NCI-H345 treated with DMSO at 0.1 percent for 48 hours (cell line): ENCODE measurements around the gene SMIM44.
"Not testable (repeated sequence)": the region's sequence is repeated elsewhere in the genome, so short reads cannot be mapped to it uniquely, and the experiment has no call there.

Experiments used
- DNase-seq: peaks from one replicate; lab custom pipeline; 2025; ENCODE audit not compliant: unreplicated experiment; lab: John Stamatoyannopoulos, UW

The SMIM44 gene

DNA sequence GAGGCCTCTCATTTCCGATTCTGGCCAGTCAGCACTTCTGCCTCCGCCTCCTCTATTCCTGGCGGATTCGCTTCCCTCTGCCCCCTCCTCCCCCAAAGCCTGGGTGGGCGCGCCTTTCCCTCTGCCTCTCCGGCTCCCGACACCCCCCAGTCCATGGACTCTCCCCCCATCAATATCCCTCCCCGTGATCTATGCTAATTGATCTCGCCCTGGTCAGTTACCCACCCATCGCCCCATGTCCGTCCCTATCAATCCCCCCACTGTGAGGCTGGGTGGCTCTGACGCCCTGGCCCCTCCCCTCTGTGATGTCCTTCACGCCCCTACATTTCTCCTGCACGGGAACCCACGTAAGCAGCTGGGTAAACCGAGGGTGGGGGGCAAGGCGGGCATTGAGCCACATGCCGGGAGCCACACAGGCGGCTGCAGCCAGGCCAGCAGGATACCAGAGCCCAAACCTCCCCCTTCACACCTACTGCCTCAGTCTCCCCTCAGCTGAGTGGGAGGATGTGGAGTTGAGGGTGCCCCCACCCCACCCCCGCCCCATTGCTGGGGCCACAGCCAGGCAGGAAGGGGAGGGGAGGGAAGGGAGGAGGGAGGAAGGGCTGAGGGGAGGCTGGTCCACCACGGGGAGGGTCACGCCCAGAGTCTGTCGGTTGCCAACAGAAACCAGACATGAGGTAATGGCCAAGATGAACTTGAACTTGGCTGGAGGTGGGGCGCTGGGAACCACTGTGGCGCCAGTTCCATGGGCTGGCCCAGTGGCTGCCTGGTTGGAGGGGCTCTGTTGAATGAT lies 24.0 kb downstream of the SMIM44 start:
- no peak for DNase-seq

- DNase-seq, result no peak
These were observed 24.8 kb downstream of the SMIM44 start for GRCh38 chr19:3458229-3459088.

DNA sequence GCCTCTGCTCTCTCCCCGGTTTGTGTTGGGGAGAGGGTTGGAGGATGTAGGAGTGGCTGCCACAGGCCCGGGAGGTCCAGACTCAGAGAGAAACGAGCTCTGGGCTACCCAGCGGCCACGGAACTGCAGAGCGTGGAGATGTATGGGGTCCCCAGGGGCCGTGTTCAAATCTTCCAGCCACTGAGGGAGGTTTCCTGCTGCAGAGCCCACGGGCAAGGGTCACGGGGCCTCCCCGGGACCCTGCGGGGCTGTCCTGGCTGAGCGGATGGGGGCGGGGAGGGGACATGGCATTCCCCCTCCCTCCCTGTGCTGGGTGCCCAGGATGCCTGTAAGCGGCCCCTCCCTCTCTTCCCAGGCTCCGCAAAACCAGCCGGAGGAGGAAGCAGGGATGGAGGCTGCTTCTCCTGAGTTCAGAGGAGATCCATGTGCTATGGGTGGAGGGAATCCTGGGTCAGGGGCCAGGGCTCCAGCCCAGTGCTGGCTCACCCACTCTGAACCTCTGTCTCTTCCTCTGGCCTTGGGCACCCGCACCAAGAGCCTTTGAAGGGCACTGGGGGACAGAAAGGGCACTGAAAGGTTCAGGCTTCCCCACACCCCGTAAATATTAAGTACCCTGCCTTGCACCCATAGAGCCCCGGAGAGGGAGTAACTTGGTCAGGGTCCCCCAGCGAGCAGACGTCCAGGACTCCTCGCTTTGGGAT lies 25.6 kb downstream of the SMIM44 start:
- DNase-seq, result no peak

DNA sequence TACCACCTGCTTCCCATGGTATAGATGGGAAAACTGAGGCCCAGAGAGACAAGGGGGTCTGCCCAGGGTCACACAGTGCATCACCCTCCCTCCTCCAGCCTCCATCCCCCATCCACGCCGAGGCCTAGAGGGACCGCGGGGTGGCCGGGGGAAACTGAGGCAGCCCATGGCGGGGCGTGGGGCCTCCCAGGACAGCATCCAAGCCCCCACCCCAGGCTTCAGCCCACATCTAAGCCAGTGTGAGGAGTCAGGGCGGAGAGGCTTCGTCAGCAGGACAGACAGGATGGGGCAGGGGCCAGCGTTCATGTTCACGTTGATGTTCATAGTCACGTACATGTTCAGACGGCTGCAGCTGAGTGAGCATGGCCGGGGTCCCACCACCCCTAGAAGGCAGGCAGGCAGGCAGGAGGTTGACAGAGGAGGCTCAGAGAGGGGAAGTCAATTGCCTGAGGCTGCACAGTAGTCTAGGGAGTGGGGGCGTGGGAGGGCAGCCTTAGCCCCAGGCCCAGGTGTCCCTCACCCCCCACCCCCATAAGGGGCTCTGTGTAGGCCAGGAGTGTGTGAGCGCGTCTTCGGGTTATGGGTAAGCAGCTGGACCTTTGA lies 26.2 kb downstream of the SMIM44 start:
- DNase-seq, result no peak

DNA sequence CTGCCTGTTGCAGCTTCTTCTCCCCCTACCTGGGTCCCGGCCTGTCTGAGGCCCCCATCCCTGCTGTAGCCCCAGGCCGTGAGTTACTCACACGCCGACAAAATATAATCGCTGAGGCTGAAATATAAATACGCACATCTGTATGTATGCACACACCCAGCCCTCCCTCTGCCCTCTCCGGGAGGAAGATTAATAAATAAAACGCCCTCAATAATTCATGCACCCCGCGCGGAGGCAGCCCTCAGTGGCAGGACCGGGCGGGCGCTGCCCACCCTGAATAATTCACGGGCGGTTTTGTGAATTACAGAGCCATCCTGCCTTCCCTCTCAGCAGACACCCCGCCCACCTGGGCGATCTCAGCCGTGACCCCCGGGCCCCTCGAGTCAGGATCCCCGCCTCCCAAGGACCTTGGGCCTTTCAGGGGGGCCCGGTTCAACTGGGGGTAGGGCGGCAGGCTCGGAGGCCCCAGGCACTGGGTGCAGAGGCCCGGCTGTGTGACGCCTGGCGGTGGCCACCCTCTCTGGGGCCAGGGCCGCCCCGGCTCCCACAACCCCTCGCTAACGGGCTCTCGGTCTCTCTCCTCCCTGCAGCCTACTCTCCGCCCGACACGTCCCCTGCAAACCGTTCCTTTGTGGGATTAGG lies 27.2 kb downstream of the SMIM44 start:
- no peak for DNase-seq

DNA sequence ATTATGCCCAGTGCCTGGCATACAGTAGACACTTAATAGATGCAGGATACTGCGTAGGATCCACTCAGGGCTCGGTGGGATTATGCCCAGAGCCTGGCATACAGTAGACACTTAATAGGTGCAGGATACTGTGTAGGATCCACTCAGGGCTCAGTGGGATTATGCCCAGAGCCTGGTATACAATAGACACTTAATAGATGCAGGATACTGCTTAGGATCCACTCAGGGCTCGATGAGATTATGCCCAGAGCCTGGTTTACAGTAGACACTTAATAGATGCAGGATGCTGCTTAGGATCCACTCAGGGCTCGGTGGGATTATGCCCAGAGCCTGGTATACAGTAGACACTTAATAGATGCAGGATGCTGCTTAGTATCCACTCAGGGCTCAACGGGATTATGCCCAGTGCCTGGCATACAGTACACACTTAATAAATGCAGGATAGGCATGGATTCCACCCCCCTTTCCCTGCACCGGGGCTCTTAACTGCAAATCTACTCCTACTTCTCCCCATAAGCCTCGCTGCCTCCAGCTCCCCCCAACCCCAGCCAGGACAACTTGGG lies 27.8 kb downstream of the SMIM44 start:
- no peak for DNase-seq

GRCh38 chr19:3454656-3455392 lies 28.4 kb downstream of the SMIM44 start:
- no peak for DNase-seq

- no peak for DNase-seq
These were observed 29.4 kb downstream of the SMIM44 start for GRCh38 chr19:3453840-3454239.

DNA sequence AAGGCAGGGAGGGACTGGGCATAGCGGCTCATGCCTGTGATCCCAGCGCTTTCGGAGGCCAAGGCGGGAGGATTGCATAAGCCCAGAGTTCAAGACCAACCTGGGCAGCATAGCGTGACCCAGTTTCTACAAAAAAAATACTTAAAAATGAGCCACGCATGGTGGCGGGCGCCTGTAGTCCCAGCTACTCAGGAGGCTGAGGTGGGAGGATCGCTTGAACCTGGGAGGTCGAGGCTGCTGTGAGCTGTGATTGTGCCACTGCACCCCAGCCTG lies 30.4 kb downstream of the SMIM44 start:
- not testable (repeated sequence) for DNase-seq

DNA sequence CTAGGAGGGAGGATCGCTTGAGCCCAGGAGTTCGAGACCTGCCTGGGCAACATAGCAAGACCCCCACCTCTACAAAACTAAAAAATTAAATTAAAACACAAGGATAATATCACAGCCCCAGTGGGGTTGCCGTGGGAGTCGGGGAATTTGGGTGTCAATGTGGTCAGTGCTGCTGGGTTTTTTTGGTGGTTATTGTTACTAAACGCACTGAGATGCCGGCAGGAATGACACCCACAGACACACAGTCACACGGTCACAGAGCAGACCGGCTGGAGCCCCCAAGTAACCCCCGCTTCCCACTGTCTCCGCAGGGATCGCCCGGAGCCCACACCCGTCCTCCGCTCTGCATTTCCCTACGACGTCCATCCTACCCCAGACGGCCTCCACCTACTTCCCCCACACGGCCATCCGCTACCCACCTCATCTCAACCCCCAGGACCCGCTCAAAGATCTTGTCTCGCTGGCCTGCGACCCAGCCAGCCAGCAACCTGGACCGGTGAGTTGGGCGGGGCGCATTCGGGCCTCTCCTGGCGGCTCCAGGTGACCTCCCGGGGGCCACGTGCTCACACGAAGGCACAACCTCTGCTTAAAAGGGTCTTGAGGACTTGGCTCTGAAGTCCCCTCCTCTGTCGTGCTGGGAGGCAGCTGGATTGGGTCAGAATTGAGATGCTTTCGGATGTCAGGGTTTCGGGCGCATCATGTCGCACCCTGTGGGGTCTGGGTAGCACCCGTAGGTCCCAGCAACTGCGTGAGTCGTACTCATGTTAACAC lies 30.9 kb downstream of the SMIM44 start:
- DNase-seq, result no peak

GRCh38 chr19:3451451-3451866 lies 31.8 kb downstream of the SMIM44 start:
- no peak for DNase-seq

DNA sequence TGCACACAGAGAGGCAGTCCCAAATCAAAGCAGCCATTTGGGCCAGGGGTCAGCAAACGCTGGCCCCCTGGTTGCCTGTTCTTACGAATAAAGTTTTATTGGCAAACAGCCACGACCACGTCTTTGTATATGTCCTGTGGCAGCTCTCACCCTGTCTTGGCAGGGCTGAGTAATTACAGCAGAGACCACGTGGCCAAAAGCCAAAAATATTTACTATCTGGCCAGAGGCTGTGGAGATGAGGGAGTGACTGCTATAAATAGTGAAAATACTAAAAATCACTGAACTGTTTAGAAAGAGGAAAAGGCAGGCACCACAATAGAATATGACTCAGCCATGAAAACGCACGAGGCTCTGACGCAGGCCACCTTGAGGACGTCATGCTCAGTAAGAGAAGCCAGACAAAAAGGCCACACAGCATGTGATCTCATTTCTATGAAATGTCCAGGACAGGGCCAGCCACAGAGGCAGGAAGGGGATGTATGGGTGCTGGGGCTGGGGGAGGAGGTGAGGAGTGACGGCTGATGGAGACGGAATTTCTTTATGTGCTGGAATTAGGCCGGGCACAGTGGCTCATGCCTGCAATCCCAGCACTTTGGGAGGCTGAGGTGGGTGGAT lies 32.3 kb downstream of the SMIM44 start:
- DNase-seq, result no peak

GRCh38 chr19:3448616-3449334 lies 34.5 kb downstream of the SMIM44 start:
- DNase-seq, result no peak

DNA sequence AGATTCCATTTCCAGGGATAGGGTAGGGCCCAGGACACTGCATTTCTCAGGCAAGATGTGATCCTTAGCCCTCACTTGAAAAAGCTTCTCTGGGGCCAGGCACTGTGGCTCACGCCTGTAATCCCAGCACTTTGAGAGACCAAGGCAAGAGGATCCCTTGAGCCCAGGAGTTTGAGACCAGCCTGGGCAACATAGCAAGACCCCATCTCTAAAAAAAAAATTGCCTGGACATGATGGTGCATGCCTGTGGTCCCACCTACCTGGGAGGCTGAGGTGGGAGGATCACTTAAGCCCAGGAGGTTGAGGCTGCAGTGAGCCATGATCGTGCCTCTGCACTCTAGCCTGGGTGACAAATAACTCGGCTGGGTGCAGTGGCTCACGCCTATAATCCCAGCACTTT lies 36.6 kb downstream of the SMIM44 start:
- DNase-seq, result not testable (repeated sequence)

DNA sequence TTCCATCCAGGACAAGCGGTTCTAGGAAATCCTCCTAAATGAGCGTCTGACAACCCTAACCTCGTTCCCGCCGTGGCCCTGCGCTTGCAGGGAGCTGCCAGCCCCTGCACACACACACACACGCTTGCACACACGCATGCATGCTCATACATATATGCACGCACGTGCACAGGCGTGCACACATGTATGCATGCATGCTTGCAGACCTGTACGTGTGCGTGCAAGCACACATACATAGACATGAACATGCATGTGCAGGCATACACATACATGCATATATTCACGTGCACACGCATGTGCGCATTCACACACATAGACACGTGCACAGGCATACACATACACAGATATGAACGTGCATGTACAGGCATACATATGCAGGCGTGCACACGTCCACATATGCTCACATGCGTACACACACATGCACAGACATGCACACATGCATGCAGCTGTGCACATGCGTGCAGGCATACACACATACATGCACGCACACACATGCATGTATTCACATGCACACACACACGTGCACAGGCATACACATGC lies 38.5 kb downstream of the SMIM44 start:
- DNase-seq, result no peak

GRCh38 chr19:3443840-3444694 lies 39.2 kb downstream of the SMIM44 start:
- DNase-seq, result no peak

DNA sequence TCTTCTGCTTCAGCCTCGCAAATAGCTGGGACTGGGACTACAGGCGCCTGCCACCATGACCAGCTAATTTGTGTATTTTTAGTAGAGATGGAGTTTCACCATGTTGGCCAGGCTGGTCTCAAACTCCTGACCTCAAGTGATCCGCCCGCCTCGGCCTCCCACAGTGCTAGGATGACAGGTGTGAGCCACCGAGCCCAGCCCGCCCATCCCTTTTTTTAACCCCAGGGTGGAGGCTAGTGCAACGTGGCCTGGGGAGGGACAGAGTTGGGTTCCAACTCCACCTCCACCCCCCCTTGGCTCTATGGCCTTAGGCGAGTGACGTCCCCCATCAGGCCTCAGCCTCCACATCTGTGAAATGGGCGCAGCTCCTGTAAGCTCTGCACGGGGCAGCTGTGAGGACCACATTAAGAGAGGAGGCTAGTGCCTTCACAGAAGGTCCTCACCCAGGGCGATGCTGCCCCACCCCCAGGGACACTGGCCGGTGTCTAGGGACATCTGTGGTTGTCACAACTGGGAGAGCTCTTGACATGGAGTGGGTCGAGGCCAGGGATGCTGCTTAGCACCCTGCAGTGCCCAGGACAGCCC lies 40.7 kb downstream of the SMIM44 start:
- no peak for DNase-seq
